CMK (cell line): ENCODE measurements around the gene AKAP13.
"Not testable (repeated sequence)": the region's sequence is repeated elsewhere in the genome, so short reads cannot be mapped to it uniquely, and the experiment has no call there.

Experiments used
- DNase-seq: peaks from one replicate; pipeline ENCODE4 v3.0.0-alpha.2; 2010; ENCODE audit warnings: low read depth

The AKAP13 gene

GRCh38 chr15:85412956-85413854 lies 32.8 kb downstream of the AKAP13 start:
- DNase-seq, result no peak

DNA sequence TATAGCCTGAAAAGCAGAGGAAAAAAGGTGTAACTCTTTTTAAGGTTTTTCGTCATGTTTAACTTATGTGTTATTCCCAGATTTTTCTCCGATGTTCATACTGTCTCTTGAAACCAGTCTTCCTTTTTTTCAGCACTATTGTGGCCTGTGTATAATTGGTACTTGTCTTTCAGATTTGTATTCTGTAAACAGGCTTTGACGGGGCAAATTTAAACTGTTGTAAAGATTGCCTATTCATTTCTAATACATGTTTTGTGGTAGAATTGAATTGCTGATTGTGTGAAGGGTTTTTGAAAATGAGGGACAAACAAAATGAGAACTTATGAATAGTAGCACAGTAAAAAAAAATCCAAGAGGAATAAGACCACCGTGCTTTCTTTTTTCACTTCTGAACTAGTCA lies 33.6 kb downstream of the AKAP13 start:
- no peak for DNase-seq

DNA sequence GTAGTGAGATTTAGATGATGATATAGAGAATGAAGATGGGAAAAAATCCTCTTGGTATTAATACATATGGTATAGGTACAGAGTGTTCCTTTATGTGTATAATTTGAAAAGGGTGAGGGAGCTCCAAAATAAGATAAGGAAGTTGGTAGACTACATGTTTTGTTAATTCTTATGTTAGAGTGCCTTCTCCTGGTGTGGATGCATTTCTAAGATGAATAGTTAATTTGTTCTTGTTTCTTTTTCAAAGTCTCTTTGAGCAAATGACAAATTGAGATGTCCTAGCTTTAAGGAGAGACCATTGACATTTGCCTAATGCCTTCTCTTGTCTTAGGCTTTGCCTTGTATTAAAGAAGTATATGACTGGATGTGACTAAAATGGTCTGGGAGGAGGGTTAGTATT lies 34.1 kb downstream of the AKAP13 start:
- no peak for DNase-seq

- no peak for DNase-seq
Observed at GRCh38 chr15:85414991-85415390, 34.6 kb downstream of the AKAP13 start.

GRCh38 chr15:85415783-85416182 lies 35.4 kb downstream of the AKAP13 start:
- DNase-seq, result no peak

- DNase-seq, result no peak
Observed at GRCh38 chr15:85417276-85417675, 36.9 kb downstream of the AKAP13 start.

DNA sequence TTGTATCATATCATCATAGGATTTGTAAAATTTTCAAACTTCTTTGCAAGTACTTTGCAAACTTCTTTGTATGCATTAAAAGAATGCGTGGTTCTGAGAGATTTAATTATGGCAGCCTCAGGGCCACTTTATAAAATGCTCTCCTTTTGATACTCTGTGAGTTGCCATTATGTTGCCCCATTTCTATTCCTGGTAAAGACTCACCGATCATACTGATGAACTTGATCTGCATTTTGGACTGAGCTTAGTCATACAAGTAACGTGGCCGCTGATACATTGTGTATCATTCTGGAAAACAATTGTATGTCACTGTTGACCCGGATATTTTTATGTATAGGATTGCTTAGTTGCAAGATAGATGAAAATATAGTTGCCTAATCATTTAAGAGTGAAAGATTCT lies 38.8 kb downstream of the AKAP13 start:
- no peak for DNase-seq

- no peak for DNase-seq
Observed at GRCh38 chr15:85421116-85421925, 40.9 kb downstream of the AKAP13 start.

DNA sequence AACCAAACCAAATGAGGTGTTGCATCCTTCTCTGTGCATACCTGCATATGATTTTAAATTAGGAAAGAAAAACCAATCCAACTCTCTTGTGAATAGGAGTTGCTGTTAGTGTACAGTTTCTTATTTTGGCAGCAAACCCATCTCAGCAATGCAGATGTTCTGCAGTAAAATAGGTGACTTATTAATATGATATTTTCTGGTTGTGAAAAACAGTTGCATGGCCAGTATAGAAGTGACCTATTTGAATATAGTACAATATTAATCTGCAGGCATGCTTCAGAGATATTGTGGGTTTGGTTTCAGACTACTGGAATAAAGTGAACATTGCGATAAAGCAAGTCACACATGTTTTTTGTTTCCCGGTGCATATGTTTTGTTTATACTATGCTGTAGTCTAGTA lies 42.2 kb downstream of the AKAP13 start:
- no peak for DNase-seq

- DNase-seq, result no peak
Observed at GRCh38 chr15:85423256-85423655, 42.9 kb downstream of the AKAP13 start.

- DNase-seq, result no peak
Observed at GRCh38 chr15:85424154-85424553, 43.8 kb downstream of the AKAP13 start.

- no peak for DNase-seq
Observed at GRCh38 chr15:85426481-85426880, 46.1 kb downstream of the AKAP13 start.

DNA sequence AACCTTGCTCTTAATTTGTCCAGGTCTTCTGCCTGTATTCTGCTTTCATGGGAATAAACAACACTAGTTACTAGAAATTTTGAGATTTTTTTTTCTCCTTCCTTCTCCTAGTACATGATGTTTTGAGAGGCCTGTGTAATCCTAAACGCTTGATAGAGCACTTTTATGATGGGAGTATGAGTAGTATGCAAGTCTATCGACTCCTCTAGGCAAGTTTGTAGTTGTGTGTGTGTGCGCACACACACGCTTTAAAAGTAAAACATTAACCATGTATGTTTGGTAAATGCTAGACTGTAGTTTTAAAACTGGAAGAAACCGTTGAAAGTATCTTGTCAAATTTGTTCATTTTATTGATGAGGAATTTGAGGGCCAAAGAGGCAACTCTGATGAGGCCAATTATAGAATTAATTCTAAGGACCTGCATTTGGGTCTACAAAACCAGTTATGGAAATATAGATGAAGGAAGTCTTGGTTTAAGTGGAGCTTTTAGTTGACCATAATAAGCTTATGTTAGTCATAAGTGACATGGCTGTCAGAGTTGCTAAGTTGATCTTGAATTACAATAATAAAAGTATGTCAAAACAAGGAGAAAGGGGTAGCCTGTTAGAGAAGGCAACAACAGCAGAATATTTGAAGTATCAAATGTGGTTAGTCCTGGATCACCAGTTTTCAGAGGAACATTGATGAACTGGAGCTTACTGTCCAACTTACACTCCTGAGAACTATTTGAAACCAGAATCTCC lies 47.1 kb downstream of the AKAP13 start:
- no peak for DNase-seq

GRCh38 chr15:85429522-85429921 lies 49.1 kb downstream of the AKAP13 start:
- DNase-seq, result no peak

GRCh38 chr15:85430406-85431204 lies 50.2 kb downstream of the AKAP13 start:
- DNase-seq, result no peak

DNA sequence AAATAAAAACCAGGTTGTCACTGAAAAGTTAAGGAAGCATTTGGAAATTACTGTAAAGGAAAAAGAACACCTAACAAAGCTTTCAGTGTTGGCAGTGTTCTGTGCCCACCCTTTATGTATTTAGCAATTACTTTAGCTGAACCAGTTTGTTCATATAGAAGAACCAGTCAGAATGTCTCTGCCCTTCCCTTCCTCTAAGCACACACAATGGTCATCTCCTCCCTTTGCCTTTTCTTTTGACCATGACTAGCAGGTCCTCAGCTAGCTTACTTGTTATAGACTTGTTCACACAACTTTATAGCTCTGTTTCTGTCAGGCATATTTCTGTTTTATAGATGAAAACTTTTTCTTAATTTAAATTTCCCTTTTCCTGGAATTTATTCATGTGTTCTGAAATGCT lies 59.6 kb downstream of the AKAP13 start:
- no peak for DNase-seq

GRCh38 chr15:85440451-85440850 lies 60.0 kb downstream of the AKAP13 start:
- DNase-seq, result no peak

DNA sequence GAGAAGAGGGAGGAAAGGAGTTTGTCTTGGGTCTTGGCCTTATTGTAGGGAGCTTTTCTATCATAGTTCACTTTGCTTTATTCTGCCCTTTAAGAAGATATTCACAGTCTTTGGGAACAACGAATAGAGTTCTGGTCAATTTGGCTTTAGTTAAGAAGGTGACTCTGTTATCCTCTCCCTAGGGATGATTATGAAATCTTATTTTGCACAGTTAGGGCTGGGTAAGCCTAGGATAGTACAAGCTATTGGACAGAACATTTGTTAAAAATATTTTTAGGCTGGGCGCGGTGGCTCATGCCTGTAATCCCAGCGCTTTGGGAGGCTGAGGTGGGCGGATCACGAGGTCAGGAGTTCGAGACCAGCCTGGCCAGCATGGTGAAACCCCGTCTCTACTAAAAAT lies 61.5 kb downstream of the AKAP13 start:
- DNase-seq, result not testable (repeated sequence)

- no peak for DNase-seq
Observed at GRCh38 chr15:85443046-85443445, 62.6 kb downstream of the AKAP13 start.

- DNase-seq, result no peak
Observed at GRCh38 chr15:85443593-85444087, 63.2 kb downstream of the AKAP13 start.

GRCh38 chr15:85444122-85444745 lies 63.8 kb downstream of the AKAP13 start:
- DNase-seq, result no peak
